Keratinocyte (primary cell): Measurements from ENCODE around the gene ICAM2. TPM values are rescaled to one million over a fixed set of nuclear protein-coding genes. Genes with fewer than 3 reads are reported as not detected.

Experiments
- DNase-seq: peaks from one replicate; pipeline ENCODE4 v3.0.0-alpha.2; 2011; ENCODE audit warnings: low read depth, missing footprints, low spot score
- FAIRE-seq: peaks from 2 replicates; lab custom pipeline; 2011; peaks lifted over from hg19 to GRCh38; lab: Jason Lieb, UNC
- H2AFZ ChIP-seq: 2 replicates; pipeline ENCODE4 v1.6.0; 2012; ENCODE audit warnings: low read length, control low read depth, inconsistent platforms; ENCODE audit not compliant: control insufficient read depth
- H3K27ac ChIP-seq: 2 replicates; pipeline ENCODE4 v1.5.1; 2011; ENCODE audit warnings: low read length; ENCODE audit not compliant: control insufficient read depth, insufficient read depth
- H3K27me3 ChIP-seq: 3 replicates; pipeline ENCODE4 v1.6.0; 2011; ENCODE audit warnings: low read length; ENCODE audit not compliant: control insufficient read depth, insufficient read depth; ENCODE audit errors: extremely low read depth
- H3K36me3 ChIP-seq, 2 experiments: 2 replicates in 1 of 2; 3 replicates in 1 of 2; pipeline ENCODE4 v1.5.1; 2011; ENCODE audit warnings: low read length in 2 of 2, mild to moderate bottlenecking in 1 of 2; ENCODE audit not compliant: control insufficient read depth in 2 of 2, insufficient read depth in 2 of 2; ENCODE audit errors: extremely low read depth in 1 of 2
- H3K4me1 ChIP-seq: 3 replicates; pipeline ENCODE4 v1.5.1; 2011; ENCODE audit warnings: low read length; ENCODE audit not compliant: control insufficient read depth, insufficient read depth; ENCODE audit errors: extremely low read depth
- H3K4me2 ChIP-seq: 3 replicates; pipeline ENCODE4 v1.6.0; 2011; ENCODE audit warnings: low read depth, low read length; ENCODE audit not compliant: control insufficient read depth, insufficient read depth; ENCODE audit errors: extremely low read depth
- H3K4me3 ChIP-seq, 3 experiments: fragments of 200-600 bp in 1 of 3; sonication (generic) in 1 of 3; 2 replicates in 2 of 3; 3 replicates in 1 of 3; pipeline ENCODE4 v1.5.1; 2011 to 2016; ENCODE audit warnings: low read length in 3 of 3, mild to moderate bottlenecking in 3 of 3, control low read depth in 2 of 3, inconsistent platforms in 1 of 3, low read depth in 1 of 3, mixed read lengths in 1 of 3, mixed run types in 1 of 3, moderate library complexity in 1 of 3; ENCODE audit not compliant: control insufficient read depth in 2 of 3, insufficient read depth in 2 of 3; ENCODE audit errors: extremely low read depth in 1 of 3
- H3K79me2 ChIP-seq: 2 replicates; pipeline ENCODE4 v1.6.0; 2012; ENCODE audit warnings: low read length; ENCODE audit not compliant: control insufficient read depth, insufficient read depth
- H3K9ac ChIP-seq: 3 replicates; pipeline ENCODE4 v1.6.0; 2011; ENCODE audit warnings: low read length; ENCODE audit not compliant: control insufficient read depth, insufficient read depth; ENCODE audit errors: extremely low read depth
- H3K9me1 ChIP-seq: 3 replicates; pipeline ENCODE4 v1.6.0; 2011; ENCODE audit warnings: low read length; ENCODE audit not compliant: control insufficient read depth, insufficient read depth; ENCODE audit errors: extremely low read depth
- H3K9me3 ChIP-seq: 2 replicates; pipeline ENCODE4 v1.5.1; 2012; ENCODE audit warnings: low read depth, low read length; ENCODE audit not compliant: control insufficient read depth
- H4K20me1 ChIP-seq: 3 replicates; pipeline ENCODE4 v1.6.0; 2011; ENCODE audit warnings: low read length; ENCODE audit not compliant: control insufficient read depth, insufficient read depth; ENCODE audit errors: extremely low read depth
- CTCF ChIP-seq, 3 experiments: IDR thresholded peaks in 1 of 3; conservative IDR thresholded peaks in 1 of 3; optimal IDR thresholded peaks in 1 of 3; 2 replicates in 2 of 3; 3 replicates in 1 of 3; pipeline versions ENCODE3 to v1.5.1; 2011; ENCODE audit warnings: low read length in 3 of 3, mild to moderate bottlenecking in 3 of 3, moderate library complexity in 2 of 3, control low read depth in 1 of 3, inconsistent platforms in 1 of 3; ENCODE audit not compliant: insufficient read depth in 2 of 3; ENCODE audit errors: extremely low read depth in 1 of 3
- EZH2 ChIP-seq: IDR thresholded peaks from one replicate; pipeline ENCODE4 v1.6.1; 2012; ENCODE audit warnings: inconsistent platforms, mild to moderate bottlenecking, low read length, moderate library complexity
- dilution Hi-C: fragments of 300-500 bp; cut with MboI; formaldehyde crosslinking; loops from one replicate; pipeline ENCODE4 v1.7.0; 2020; ENCODE audit warnings: low sequenced_read_pairs; ENCODE audit not compliant: extremely low pct_ligation_motif_present
- polyA plus RNA-seq, 5 experiments: library from polyadenylated mRNA; depleted of rRNA in 3 of 5; stranded (reverse) in 3 of 5; stranded (forward) in 1 of 5; unstranded in 1 of 5; fragments of >200 nt; gene quantifications; 1 replicate in 1 of 5; 2 replicates in 3 of 5; 3 replicates in 1 of 5; pipeline versions ENCODE4 v1.2.1 to v1.2.3, GENCODE V29; 2011 to 2012; ENCODE audit warnings: missing spikeins in 2 of 5, low read depth in 1 of 5, low replicate concordance in 1 of 5

The ICAM2 gene
- polyA plus RNA-seq, 1 donor (not counting 4 experiments of a cell fraction or from before 2014, with no cell fraction given), result 0.09 TPM

- Histone ChIP-seq H4K20me1 (no peaks in the 10 kb centered on the region), H2AFZ (no peak overlapping the region), H3K9me1 (peaks cover 3% of the 10 kb centered on the region), H3K27me3 (peaks cover 3% of the 10 kb centered on the region), H3K9ac (no peak overlapping the region), H3K4me3 (no peak overlapping the region), H3K36me3 (no peaks in the 10 kb centered on the region), H3K4me1 (peaks cover 19% of the 10 kb centered on the region), H3K9me3 (no peaks in the 10 kb centered on the region), H3K79me2 (no peaks in the 10 kb centered on the region), H3K4me2 (no peak overlapping the region), H3K27ac (no peak overlapping the region)
- dilution Hi-C loops, result no loop called here
- DNase-seq (no peak), FAIRE-seq (peak; percentile 5)
- TF ChIP-seq CTCF (optimal IDR thresholded peaks at IDR 0.05 in 1 of 3, IDR thresholded peaks at IDR 0.05 in 1 of 3, conservative IDR thresholded peaks at IDR 0.05 in 1 of 3; ENCODE audit: extremely low read depth in 1 of 3, insufficient read depth in 2 of 3, low read length in 3 of 3) (no peak), EZH2 (no peak)
Observed at GRCh38 chr17:63975541-63976092, 44.8 kb downstream of the ICAM2 start.

- DNase-seq (peak; percentile 60), FAIRE-seq (peak; percentile 87)
- Histone ChIP-seq H2AFZ (no peak overlapping the region), H3K4me2 (peak overlapping the region; percentile 67), H3K4me1 (peaks cover 19% of the 10 kb centered on the region), H3K4me3 (no peak overlapping the region), H4K20me1 (no peaks in the 10 kb centered on the region), H3K9me3 (no peaks in the 10 kb centered on the region), H3K79me2 (no peaks in the 10 kb centered on the region), H3K9me1 (peaks cover 3% of the 10 kb centered on the region), H3K27me3 (peaks cover 3% of the 10 kb centered on the region), H3K27ac (no peak overlapping the region), H3K36me3 (no peaks in the 10 kb centered on the region), H3K9ac (no peak overlapping the region)
- TF ChIP-seq EZH2 (no peak), CTCF (optimal IDR thresholded peaks at IDR 0.05 in 1 of 3, IDR thresholded peaks at IDR 0.05 in 1 of 3, conservative IDR thresholded peaks at IDR 0.05 in 1 of 3; ENCODE audit: extremely low read depth in 1 of 3, insufficient read depth in 2 of 3, low read length in 3 of 3) (no peak)
- dilution Hi-C loops, result no loop called here
Observed at GRCh38 chr17:63974594-63975192, 45.7 kb downstream of the ICAM2 start.
